T-helper 1 cell treated with Interleukin-12 subunit alpha and Interleukin-12 subunit beta and Interleukin-4 antibody, amounts not matched to agents 30 μg/mL and 1 μg/mL, for 36 hours (primary cell): ENCODE results near the gene ZNF705A.
"Not testable (repeated sequence)": the region's sequence is repeated elsewhere in the genome, so short reads cannot be mapped to it uniquely, and the experiment has no call there.

Source experiments
- H3K27ac Mint-ChIP-seq: one replicate; pipeline ENCODE4 v1.8.0; 2021; ENCODE audit warnings: mild to moderate bottlenecking, mixed read lengths
- H3K27me3 Mint-ChIP-seq: one replicate; pipeline ENCODE4 v1.8.0; 2021; ENCODE audit warnings: low read depth, mixed read lengths
- H3K36me3 Mint-ChIP-seq: one replicate; pipeline ENCODE4 v1.8.0; 2021; ENCODE audit warnings: low read depth, mixed read lengths
- H3K4me1 Mint-ChIP-seq: one replicate; pipeline ENCODE4 v1.8.0; 2021; ENCODE audit warnings: low read depth, mixed read lengths
- H3K4me3 Mint-ChIP-seq: one replicate; pipeline ENCODE4 v1.8.0; 2021; ENCODE audit warnings: mild to moderate bottlenecking, moderate library complexity, mixed read lengths
- H3K9me3 Mint-ChIP-seq: one replicate; pipeline ENCODE4 v1.8.0; 2021; ENCODE audit warnings: mixed read lengths

The ZNF705A gene

DNA sequence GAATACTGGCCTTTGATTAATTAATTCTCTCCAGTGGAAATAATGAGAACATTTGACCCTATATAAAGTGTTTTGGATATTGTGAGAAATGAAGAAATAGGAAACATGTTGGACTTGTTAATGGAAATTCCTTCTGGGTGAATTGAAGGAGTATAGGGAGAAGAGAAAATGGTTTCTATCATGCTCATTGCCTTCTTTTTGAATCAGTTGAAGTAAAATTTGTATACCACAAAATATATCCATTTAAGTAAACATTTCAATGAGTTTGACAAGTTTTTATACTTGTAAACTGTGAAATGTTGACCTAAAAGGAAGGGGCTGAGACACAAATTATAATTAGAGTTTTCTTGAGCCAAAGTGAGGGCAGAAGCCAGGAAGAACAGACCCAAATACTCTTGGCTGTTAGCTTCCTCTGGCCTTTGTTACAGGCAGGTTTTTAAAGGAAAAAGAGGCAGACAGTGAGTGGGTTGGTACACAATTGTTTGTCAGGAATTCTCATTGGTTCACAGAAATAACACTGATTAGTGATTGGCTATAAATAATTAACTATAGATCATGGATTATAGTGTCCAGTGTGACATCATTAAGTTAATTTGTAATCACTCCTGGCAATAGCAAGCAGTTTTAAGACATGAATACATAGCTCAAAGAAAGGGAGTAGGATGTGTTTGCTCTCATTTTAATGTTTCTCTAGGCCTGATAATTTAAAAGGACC, 826 bp downstream of the ZNF705A start:
- Mint-ChIP-seq H3K27ac (no peak overlapping the region), H3K36me3 (no peaks in the 10 kb centered on the region), H3K4me3 (no peak overlapping the region), H3K27me3 (peaks cover 47% of the 10 kb centered on the region), H3K4me1 (peaks cover 8% of the 10 kb centered on the region), H3K9me3 (no peaks in the 10 kb centered on the region)

DNA sequence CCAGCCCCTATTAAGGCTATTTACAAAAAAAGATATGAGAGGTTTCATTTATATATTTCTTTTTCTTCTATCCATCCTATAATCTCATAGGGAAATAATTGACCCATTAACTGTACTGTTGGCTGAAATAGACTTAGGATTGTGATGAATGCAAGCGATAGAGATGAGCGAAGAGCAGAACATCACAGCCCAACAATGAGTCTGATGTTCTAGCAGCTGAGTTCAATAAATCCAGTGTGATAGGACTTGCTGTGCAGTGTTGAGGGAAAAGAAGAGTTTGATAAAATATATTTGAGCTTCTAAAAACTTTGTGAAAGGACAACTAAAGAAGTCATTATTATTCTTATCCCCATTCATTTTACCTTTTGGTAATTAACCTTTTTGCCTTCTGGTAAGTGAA, 16.1 kb downstream of the ZNF705A start:
- not testable (repeated sequence) for H3K36me3 Mint-ChIP-seq, H3K4me1 Mint-ChIP-seq, H3K27ac Mint-ChIP-seq, H3K9me3 Mint-ChIP-seq, H3K4me3 Mint-ChIP-seq
- peaks cover 20% of the 10 kb centered on the region for H3K27me3 Mint-ChIP-seq

DNA sequence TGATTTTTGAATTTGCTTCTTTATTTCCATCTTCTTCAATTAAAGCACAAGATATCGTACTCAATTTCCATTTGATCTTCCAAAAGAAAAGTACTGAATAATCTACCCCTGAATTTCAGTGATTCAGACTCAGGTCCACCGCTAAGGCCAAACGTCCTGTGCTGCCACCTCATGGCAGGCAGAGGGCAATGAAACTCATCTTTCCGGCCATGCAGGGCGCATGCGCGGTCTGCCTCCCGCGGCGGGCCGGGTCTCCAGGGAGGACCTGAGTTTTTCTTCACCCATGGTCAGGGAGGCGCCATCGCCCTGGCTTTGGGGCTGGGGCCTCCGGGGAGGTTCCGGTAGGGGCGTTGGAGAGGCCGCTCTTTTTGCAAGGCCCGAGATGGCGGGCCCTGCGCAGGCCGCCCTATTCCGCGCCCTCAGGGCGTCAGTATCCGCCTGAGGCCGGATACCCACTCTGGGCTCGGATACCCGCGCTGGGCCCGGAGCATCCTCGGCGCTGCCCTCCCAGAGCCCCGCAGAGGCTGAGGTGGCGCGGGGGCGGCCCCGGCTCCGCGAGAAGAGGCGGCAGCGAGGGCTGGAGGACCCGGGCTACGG, 23.3 kb downstream of the ZNF705A start:
- not testable (repeated sequence) for H3K9me3 Mint-ChIP-seq, H3K36me3 Mint-ChIP-seq, H3K4me1 Mint-ChIP-seq
- Mint-ChIP-seq H3K27ac (peak overlapping the region; percentile 74), H3K4me3 (peak overlapping the region; percentile 78), H3K27me3 (peaks cover 11% of the 10 kb centered on the region)

GRCh38 chr12:8181271-8181670, 24.5 kb downstream of the ZNF705A start:
- H3K9me3 Mint-ChIP-seq, H3K36me3 Mint-ChIP-seq, H3K4me1 Mint-ChIP-seq, H3K27ac Mint-ChIP-seq, H3K27me3 Mint-ChIP-seq: not testable (repeated sequence)
- H3K4me3 Mint-ChIP-seq = peak overlapping the region; percentile 60

- H3K27me3 Mint-ChIP-seq, H3K36me3 Mint-ChIP-seq, H3K4me3 Mint-ChIP-seq, H3K27ac Mint-ChIP-seq, H3K9me3 Mint-ChIP-seq, H3K4me1 Mint-ChIP-seq: not testable (repeated sequence)
Observed at GRCh38 chr12:8182923-8183322, 26.1 kb downstream of the ZNF705A start.

DNA sequence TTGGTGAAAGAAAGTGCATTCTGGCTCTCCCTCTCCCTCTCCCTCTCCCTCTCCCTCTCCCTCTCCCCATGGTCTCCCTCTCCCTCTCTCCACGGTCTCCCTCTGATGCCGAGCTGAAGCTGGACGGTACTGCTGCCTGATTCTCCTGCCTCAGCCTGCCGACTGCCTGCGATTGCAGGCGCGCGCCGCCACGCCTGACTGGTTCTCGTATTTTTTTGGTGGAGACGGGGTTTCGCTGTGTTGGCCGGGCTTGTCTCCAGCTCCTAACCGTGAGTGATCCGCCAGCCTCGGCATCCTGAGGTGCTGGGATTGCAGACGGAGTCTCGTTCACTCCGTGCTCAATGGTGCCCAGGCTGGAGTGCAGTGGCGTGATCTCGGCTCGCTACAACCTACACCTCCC, 26.5 kb downstream of the ZNF705A start:
- not testable (repeated sequence) for H3K27me3 Mint-ChIP-seq, H3K36me3 Mint-ChIP-seq, H3K9me3 Mint-ChIP-seq, H3K4me3 Mint-ChIP-seq, H3K4me1 Mint-ChIP-seq, H3K27ac Mint-ChIP-seq

DNA sequence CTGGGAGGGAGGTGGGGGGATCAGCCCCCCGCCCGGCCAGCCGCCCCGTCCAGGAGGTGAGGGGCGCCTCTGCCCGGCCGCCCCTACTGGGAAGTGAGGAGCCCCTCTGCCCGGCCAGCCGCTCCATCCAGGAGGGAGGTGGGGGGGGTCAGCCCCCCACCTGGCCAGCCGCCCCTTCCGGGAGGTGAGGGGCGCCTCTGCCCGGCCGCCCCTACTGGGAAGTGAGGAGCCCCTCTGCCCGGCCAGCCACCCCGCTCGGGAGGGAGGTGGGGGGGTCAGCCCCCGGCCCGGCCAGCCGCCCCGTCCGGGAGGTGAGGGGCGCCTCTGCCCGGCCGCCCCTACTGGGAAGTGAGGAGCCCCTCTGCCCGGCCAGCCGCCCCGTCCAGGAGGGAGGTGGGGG, 27.4 kb downstream of the ZNF705A start:
- H3K4me1 Mint-ChIP-seq, H3K4me3 Mint-ChIP-seq, H3K27me3 Mint-ChIP-seq, H3K9me3 Mint-ChIP-seq, H3K27ac Mint-ChIP-seq, H3K36me3 Mint-ChIP-seq: not testable (repeated sequence)

GRCh38 chr12:8188088-8188487, 31.3 kb downstream of the ZNF705A start:
- not testable (repeated sequence) for H3K27me3 Mint-ChIP-seq, H3K4me3 Mint-ChIP-seq, H3K36me3 Mint-ChIP-seq, H3K9me3 Mint-ChIP-seq, H3K27ac Mint-ChIP-seq, H3K4me1 Mint-ChIP-seq

DNA sequence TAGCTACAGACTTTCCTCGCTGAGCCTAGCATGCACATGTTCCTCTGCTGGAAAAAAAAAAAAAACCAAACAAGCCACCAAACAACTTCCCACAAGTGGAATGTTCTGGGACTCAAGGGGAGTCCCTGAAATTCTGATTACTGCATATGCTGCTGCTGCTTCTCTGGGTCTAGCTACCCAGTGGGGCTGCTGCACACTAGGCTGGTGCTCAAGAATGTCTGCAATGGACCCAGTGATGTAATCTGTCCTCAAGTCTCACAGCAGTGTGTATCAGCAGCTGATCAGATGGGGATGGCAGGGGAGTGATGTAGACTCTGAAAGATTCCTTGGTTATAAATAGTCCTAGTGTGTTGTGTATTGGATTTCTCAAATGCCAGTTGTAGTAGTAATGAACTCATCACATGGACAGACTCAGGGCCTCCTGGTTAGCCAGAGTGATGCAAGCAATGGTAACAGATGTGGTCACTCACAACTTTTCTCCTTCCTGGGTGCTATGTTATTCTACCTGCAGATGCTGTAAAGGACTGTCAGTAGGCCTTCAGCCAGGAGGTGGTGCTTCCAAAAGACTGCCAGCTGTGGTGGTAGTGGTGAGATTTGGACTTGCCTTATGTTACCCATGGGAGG, 41.0 kb downstream of the ZNF705A start:
- not testable (repeated sequence) for H3K9me3 Mint-ChIP-seq, H3K4me3 Mint-ChIP-seq, H3K4me1 Mint-ChIP-seq, H3K27ac Mint-ChIP-seq, H3K27me3 Mint-ChIP-seq, H3K36me3 Mint-ChIP-seq

- not testable (repeated sequence) for H3K4me1 Mint-ChIP-seq, H3K36me3 Mint-ChIP-seq, H3K9me3 Mint-ChIP-seq, H3K27ac Mint-ChIP-seq, H3K27me3 Mint-ChIP-seq, H3K4me3 Mint-ChIP-seq
Observed at GRCh38 chr12:8218711-8219382, 62.0 kb downstream of the ZNF705A start.

DNA sequence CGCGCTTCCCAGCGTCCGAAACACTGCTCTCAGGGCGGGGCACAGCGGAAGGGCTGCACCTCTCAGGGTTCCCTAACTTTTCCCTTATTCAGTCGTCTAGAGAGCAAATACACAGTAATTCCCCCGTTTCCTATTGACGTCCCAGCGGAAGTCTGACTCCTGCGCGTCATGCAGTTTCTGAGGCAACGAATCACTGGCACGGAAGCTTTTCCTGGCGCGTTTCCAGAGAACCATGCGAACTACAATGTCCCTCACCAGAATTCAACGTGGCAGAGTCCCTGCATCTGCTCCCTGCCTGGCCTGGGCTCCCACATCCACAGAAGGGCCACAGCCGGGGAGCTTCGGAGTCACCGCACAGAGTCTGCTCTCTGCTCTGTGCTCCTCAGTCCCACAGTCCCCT, 64.6 kb downstream of the ZNF705A start:
- H3K9me3 Mint-ChIP-seq, H3K4me1 Mint-ChIP-seq, H3K36me3 Mint-ChIP-seq, H3K27ac Mint-ChIP-seq, H3K27me3 Mint-ChIP-seq, H3K4me3 Mint-ChIP-seq: not testable (repeated sequence)

- H3K9me3 Mint-ChIP-seq, H3K27me3 Mint-ChIP-seq, H3K4me3 Mint-ChIP-seq, H3K36me3 Mint-ChIP-seq, H3K4me1 Mint-ChIP-seq, H3K27ac Mint-ChIP-seq: not testable (repeated sequence)
Observed at GRCh38 chr12:8221844-8222243, 65.0 kb downstream of the ZNF705A start.

DNA sequence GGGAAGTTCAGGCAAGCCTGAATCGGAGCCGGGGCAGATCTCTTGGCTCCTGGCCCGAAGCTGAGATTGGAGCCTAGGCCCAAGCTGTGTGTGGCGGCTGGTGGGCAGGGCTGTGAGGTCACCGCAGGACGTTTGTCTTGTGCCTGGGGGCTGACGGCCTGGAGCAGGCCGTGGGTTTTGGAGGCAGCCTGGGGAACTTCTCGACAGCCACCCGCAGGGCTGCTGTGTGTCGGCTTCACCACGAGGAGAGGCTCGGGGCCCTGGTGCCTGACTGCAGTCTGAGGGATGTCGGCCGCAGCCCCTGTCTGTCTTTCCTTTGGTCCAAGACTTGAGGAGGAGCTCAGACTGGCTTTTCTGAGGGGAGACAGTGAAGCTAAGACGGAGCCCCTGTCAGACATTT, 65.5 kb downstream of the ZNF705A start:
- H3K36me3 Mint-ChIP-seq, H3K9me3 Mint-ChIP-seq, H3K4me1 Mint-ChIP-seq, H3K4me3 Mint-ChIP-seq, H3K27ac Mint-ChIP-seq, H3K27me3 Mint-ChIP-seq: not testable (repeated sequence)

GRCh38 chr12:8223646-8224045, 66.8 kb downstream of the ZNF705A start:
- H3K27ac Mint-ChIP-seq, H3K27me3 Mint-ChIP-seq, H3K4me3 Mint-ChIP-seq, H3K9me3 Mint-ChIP-seq, H3K4me1 Mint-ChIP-seq, H3K36me3 Mint-ChIP-seq: not testable (repeated sequence)

GRCh38 chr12:8224782-8225181, 68.0 kb downstream of the ZNF705A start:
- H3K4me1 Mint-ChIP-seq, H3K36me3 Mint-ChIP-seq, H3K27me3 Mint-ChIP-seq, H3K27ac Mint-ChIP-seq, H3K9me3 Mint-ChIP-seq, H3K4me3 Mint-ChIP-seq: not testable (repeated sequence)
